GM19397 (cell line): ENCODE results near the gene PDXK.
A peak's percentile ranks its signal among the peaks of the same experiment; 100 is the strongest.

ENCODE experiments used
- ATAC-seq: cut with Tn5 transposase; IDR thresholded peaks from one replicate; pipeline ENCODE4 v1.9.1; 2021; ENCODE audit warnings: mild to moderate bottlenecking, moderate library complexity; ENCODE audit not compliant: unreplicated experiment

Gene PDXK

GRCh38 chr21:43721939-43722338 lies 3.0 kb downstream of the PDXK start:
- ATAC-seq: no peak

- no peak for ATAC-seq
Observed at GRCh38 chr21:43723648-43724047, 4.7 kb downstream of the PDXK start.

GRCh38 chr21:43726686-43727518 lies 8.0 kb downstream of the PDXK start:
- no peak for ATAC-seq

- ATAC-seq: no peak
Observed at GRCh38 chr21:43727519-43728153, 8.7 kb downstream of the PDXK start.

GRCh38 chr21:43728154-43728466 lies 9.2 kb downstream of the PDXK start:
- peak; percentile 9 for ATAC-seq

GRCh38 chr21:43728467-43729390 lies 9.8 kb downstream of the PDXK start:
- peak; percentile 69 for ATAC-seq

- no peak for ATAC-seq
Observed at GRCh38 chr21:43731476-43731875, 12.5 kb downstream of the PDXK start.

GRCh38 chr21:43731891-43732711 lies 13.2 kb downstream of the PDXK start:
- no peak for ATAC-seq

- no peak for ATAC-seq
Observed at GRCh38 chr21:43733060-43733459, 14.1 kb downstream of the PDXK start.

GRCh38 chr21:43733529-43734071 lies 14.7 kb downstream of the PDXK start:
- no peak for ATAC-seq

GRCh38 chr21:43734131-43734927 lies 15.4 kb downstream of the PDXK start:
- ATAC-seq: no peak

- no peak for ATAC-seq
Observed at GRCh38 chr21:43734928-43735229, 15.9 kb downstream of the PDXK start.

- no peak for ATAC-seq
Observed at GRCh38 chr21:43735236-43736091, 16.5 kb downstream of the PDXK start.

GRCh38 chr21:43736224-43736883 lies 17.4 kb downstream of the PDXK start:
- ATAC-seq: no peak

GRCh38 chr21:43737158-43737950 lies 18.4 kb downstream of the PDXK start:
- ATAC-seq: no peak

- no peak for ATAC-seq
Observed at GRCh38 chr21:43739621-43740435, 20.9 kb downstream of the PDXK start.
